ENCODE data around the gene KRT17.
"Not testable (repeated sequence)": the region's sequence is repeated elsewhere in the genome, so short reads cannot be mapped to it uniquely, and the experiment has no call there.

Gene KRT17

DNA sequence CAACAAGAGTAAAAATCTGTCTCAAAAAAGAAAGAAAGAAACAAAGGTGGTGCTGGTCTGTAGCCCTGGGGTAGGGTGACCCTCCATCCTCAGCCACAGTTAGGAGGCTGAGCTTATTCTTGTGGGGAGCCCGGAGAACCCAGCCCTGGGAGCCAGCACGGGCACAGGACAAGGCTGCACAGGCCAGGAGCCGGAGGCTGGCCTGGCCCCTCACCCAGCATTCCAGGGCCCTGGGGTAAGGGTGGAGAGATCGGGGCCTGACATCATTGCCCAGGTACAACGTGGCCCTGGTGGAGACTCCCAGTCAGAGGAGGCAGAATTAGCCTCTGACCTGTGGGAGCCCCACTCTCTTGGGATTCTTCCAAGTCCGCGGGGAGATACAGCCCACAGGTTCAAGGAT is 10.3 kb upstream of the KRT17 start:
- intact Hi-C loops (cut with micrococcal nuclease) = no loop called here
- H3K36me3 Mint-ChIP-seq (ENCODE audit: low read depth) = no peaks in the 10 kb centered on the region
- H3K4me1 Mint-ChIP-seq (ENCODE audit: low read depth) = peaks cover 46% of the 10 kb centered on the region
- peak overlapping the region; percentile 64 for H3K27ac Mint-ChIP-seq
- no peaks in the 10 kb centered on the region for H3K27me3 Mint-ChIP-seq
- no peak overlapping the region for H3K4me3 Mint-ChIP-seq
- no peaks in the 10 kb centered on the region for H3K9me3 Mint-ChIP-seq

DNA sequence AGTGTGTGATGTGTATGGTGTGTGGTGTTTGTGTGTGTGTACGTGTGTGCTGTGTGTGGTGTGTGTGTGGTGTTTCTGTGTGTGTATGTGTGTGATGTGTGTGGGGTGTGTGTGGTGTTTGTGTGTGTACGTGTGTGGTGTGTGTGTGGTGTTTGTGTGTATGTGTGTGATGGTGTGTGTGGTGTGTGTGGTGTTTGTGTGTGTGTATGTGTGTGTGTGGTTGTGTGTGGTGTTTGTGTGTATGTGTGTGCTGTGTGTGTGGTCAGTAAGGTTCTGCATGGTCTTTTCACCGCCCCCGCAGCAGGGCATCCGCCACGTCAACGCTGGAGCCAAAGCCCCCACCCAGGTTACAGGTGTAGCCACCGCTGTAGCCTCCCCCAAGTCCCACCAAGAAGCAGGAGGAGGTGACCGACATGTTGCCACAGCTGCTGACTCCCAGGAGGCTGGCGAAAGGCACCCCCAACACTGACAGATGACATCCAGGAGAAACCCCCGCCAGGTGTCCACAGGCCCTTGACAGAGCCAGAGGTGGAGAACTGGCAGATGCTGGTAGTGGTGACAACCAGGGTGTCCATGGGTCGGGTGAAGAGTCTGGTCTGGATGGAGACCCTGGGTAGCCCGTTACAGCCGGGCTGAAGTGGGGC is 9.3 kb upstream of the KRT17 start:
- Mint-ChIP-seq H3K27ac (no peak overlapping the region), H3K9me3 (no peaks in the 10 kb centered on the region), H3K4me3 (no peak overlapping the region), H3K27me3 (no peaks in the 10 kb centered on the region), H3K36me3 (ENCODE audit: low read depth) (no peaks in the 10 kb centered on the region), H3K4me1 (ENCODE audit: low read depth) (peaks cover 42% of the 10 kb centered on the region)
- intact Hi-C loops (cut with micrococcal nuclease) = no loop called here

DNA sequence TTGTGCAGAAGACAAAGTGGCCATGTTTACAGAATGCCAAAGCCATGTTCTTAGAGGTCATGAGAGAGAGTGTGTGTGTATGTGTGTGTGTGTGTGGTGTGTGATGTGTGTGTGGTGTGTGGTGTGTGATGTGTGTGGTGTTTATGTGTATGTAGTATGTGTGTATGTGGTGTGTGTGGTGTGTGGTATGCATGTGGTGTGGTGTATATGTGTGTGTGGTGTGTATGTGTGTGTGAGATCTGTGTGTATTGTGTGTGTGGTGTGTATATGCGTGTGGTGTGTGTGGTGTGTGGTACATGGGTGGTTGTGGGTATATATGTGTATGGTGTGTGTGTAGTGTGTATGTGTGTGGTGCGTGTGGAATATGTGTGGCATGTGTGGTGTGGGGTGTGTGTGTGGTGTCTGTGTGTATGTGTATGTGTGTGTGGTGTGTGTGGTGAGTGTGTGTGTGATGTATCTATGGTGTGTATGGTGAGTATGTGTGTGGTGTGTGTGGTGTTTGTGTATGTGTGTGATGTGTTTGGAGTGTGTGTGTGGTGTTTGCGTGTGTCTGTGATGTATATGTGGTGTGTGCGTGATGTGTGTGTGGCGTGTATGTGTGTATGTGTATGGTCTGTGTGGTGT is 8.2 kb upstream of the KRT17 start:
- H3K27ac Mint-ChIP-seq = no peak overlapping the region
- H3K4me1 Mint-ChIP-seq (ENCODE audit: low read depth) = peaks cover 33% of the 10 kb centered on the region
- no peaks in the 10 kb centered on the region for H3K9me3 Mint-ChIP-seq
- no peaks in the 10 kb centered on the region for H3K36me3 Mint-ChIP-seq (ENCODE audit: low read depth)
- H3K27me3 Mint-ChIP-seq = peaks cover 3% of the 10 kb centered on the region
- intact Hi-C loops (cut with micrococcal nuclease) = no loop called here
- H3K4me3 Mint-ChIP-seq = no peak overlapping the region

DNA sequence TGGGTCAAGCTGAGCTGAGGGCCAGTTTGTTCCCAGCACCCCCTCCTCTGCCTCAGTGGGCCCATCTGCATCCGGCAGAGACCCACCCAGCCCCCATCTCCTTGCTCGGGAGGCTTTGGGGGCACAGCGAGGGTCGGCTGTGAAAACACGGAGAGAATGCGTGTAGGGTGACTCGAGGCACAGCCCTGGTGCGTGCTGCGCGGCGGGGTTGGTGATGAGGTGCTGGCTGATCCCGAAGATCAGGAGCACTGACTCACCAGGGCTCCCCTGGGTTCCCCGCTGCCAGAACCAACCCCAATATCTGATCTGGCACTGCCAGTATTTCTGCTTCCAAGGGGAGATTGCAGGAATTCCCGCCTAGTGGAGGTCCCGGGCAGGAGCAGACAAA is 7.5 kb upstream of the KRT17 start:
- Mint-ChIP-seq H3K4me1 (ENCODE audit: low read depth) (peaks cover 35% of the 10 kb centered on the region), H3K36me3 (ENCODE audit: low read depth) (no peaks in the 10 kb centered on the region), H3K27ac (no peak overlapping the region), H3K27me3 (peaks cover 7% of the 10 kb centered on the region), H3K9me3 (no peaks in the 10 kb centered on the region), H3K4me3 (no peak overlapping the region)
- intact Hi-C loops (cut with micrococcal nuclease) = no loop called here

DNA sequence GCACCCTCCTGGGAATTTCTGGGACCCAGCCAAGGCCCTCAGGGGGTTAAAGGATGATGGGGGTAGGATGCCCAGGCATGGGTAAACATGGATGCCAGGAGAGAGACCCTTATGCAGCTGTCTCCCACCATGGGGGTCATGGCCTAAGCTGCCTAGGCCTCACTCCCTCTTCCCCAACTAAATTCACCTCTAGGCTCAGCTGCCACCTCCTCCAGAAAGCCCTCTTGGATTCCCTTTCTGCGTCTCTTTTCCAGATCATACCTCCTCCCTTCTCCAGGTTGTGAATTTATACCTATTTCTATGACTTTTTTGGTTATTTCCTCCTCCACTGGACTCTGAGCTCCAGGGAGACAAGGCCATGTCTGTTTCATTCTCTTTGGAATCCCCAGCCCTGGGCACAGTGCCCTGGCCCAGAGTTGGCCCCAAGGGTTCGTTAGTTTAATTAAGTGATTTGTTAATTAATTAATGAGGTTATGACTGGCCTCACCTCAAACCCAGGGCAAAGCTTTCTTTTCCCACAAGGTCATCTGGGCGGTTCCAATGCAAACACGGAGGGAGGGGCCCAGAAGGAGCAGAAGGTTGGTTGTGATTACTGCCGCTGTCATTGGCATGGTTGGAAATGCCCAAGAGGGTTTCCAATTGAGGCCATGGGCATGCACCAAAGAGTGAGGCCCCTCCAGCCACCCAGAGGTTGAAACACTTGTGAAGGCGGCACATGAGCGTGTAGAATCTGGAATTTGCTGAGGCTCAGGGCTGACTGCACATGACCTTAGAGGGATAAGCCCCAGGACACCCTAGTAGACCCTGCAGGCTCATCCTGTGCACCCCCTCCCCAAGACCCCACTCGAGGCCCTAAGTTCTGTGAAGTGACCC is 6.9 kb upstream of the KRT17 start:
- H3K27me3 Mint-ChIP-seq = peaks cover 7% of the 10 kb centered on the region

DNA sequence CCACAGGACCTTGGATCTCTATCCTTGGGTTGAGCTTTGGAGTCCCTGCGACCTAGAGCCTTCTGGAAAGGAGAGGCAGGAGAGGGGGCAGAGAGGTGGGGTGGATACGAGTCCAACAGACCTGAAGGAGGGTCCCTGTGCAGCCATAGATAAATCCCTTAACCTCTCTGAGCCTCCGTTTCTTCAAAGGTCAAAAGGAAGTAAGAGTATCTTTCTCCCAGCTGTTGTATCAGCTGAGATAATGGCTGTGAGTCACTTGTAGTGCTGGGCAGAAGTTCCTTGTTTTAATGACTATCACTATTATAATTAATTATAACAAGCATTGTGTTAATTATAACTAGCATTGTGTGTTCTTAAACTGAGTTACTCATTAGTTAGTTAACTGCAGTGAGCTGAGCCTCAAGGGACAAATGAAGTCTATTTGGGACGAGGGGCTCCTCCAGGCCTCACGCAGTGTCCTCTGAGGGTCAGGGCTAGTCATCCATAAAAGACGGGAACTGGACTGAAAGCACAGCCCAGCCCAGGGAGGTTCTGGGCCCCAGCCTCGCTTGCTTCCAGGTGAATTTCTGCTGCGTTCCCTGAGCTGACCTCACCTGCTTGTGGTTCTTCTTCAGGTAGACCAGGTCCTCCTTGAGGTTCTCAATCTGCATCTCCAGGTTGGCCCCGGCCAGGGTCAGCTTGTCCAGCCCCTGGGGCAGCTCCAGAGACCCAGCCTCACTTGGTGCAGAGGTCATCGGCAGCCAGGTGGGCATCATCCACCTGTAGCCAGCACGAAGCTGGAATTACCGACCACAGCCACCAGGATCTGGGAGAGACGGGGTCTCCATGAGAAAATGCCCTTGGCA is 5.7 kb upstream of the KRT17 start:
- Mint-ChIP-seq H3K9me3 (no peaks in the 10 kb centered on the region), H3K4me1 (ENCODE audit: low read depth) (peaks cover 37% of the 10 kb centered on the region), H3K27me3 (peaks cover 17% of the 10 kb centered on the region), H3K36me3 (ENCODE audit: low read depth) (no peaks in the 10 kb centered on the region), H3K4me3 (no peak overlapping the region), H3K27ac (no peak overlapping the region)
- intact Hi-C loops (cut with micrococcal nuclease) = no loop called here

More for the DNA sequence above, 6.9 kb upstream of the KRT17 start:
- no peaks in the 10 kb centered on the region for H3K9me3 Mint-ChIP-seq
- no peaks in the 10 kb centered on the region for H3K36me3 Mint-ChIP-seq (ENCODE audit: low read depth)
- H3K27ac Mint-ChIP-seq = peak overlapping the region; percentile 58
- peaks cover 37% of the 10 kb centered on the region for H3K4me1 Mint-ChIP-seq (ENCODE audit: low read depth)
- intact Hi-C loops (cut with micrococcal nuclease) = no loop called here
- no peak overlapping the region for H3K4me3 Mint-ChIP-seq

DNA sequence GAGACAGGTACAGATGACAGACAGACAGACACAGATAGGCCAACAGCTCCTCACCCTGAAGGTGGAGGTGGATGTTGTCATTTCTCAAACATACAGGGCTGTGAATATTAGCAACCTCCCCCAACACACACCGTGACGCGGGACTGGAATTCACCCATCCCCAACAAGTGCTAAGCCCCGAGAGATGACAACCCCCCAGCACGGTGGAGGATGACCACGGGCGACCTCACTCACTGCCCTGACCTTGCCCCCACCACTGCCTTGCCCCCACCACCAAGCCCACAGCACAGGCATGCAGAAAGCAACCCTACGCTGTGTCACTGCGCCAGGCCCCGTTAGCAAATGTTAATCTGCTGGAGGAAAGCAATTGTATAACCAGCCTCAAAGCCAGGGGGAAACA is 4.9 kb upstream of the KRT17 start:
- peaks cover 38% of the 10 kb centered on the region for H3K4me1 Mint-ChIP-seq (ENCODE audit: low read depth)
- H3K27me3 Mint-ChIP-seq = peaks cover 23% of the 10 kb centered on the region
- H3K27ac Mint-ChIP-seq = no peak overlapping the region
- no peak overlapping the region for H3K4me3 Mint-ChIP-seq
- no peaks in the 10 kb centered on the region for H3K36me3 Mint-ChIP-seq (ENCODE audit: low read depth)
- intact Hi-C loops (cut with micrococcal nuclease) = no loop called here
- no peaks in the 10 kb centered on the region for H3K9me3 Mint-ChIP-seq

DNA sequence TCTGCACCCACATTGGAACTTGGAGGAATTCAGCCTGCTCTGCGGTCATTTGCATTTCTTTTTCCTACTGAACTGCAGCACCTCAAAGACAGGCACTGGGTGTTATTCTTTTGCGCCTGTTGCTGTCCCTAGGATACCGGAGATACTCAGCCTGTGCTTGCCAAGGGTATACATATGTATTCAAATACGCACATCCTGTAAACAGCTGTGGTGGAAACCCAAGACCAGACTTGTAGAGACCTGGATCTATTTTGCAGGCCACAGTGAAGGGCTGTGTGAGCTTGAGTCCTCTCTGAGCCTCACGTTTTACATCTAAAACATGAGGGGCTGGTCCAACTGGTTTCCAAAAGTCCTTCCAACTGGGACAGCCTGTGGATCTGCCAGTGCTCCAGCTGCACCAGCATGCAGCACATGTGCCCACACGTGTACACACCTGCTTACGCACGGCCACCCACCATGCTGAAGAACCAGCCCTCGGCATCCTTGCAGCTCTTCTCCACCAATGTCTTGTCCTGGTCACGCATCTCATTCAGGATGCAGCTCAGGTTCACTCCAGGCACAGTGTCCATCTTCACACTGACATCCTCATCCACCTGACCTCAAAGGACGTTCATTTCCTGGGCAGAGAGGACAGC is 4.4 kb upstream of the KRT17 start:
- H3K27ac Mint-ChIP-seq; H3K9me3 Mint-ChIP-seq; H3K36me3 Mint-ChIP-seq (ENCODE audit: low read depth); intact Hi-C loops (cut with micrococcal nuclease); H3K4me3 Mint-ChIP-seq: not testable (repeated sequence)
- Mint-ChIP-seq H3K27me3 (peaks cover 27% of the 10 kb centered on the region), H3K4me1 (ENCODE audit: low read depth) (peaks cover 43% of the 10 kb centered on the region)

DNA sequence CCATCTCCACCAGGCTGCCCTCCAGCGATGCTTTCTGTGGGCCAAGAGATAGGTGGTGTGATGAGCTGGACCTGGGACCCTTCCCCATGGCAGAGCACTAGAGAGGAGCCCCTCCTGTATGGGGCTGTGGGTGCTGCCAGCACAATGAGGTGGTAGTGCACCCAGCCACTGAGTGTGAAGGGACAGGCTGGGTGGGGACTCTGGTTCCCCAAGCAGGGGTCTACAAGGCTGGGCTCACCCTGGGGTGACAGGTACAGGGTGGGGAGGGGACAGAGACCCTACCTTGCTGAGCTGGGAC is 3.6 kb upstream of the KRT17 start:
- H3K27me3 Mint-ChIP-seq = peaks cover 30% of the 10 kb centered on the region
- H3K4me3 Mint-ChIP-seq; intact Hi-C loops (cut with micrococcal nuclease); H3K27ac Mint-ChIP-seq; H3K36me3 Mint-ChIP-seq (ENCODE audit: low read depth); H3K9me3 Mint-ChIP-seq: not testable (repeated sequence)
- H3K4me1 Mint-ChIP-seq (ENCODE audit: low read depth) = peaks cover 50% of the 10 kb centered on the region

DNA sequence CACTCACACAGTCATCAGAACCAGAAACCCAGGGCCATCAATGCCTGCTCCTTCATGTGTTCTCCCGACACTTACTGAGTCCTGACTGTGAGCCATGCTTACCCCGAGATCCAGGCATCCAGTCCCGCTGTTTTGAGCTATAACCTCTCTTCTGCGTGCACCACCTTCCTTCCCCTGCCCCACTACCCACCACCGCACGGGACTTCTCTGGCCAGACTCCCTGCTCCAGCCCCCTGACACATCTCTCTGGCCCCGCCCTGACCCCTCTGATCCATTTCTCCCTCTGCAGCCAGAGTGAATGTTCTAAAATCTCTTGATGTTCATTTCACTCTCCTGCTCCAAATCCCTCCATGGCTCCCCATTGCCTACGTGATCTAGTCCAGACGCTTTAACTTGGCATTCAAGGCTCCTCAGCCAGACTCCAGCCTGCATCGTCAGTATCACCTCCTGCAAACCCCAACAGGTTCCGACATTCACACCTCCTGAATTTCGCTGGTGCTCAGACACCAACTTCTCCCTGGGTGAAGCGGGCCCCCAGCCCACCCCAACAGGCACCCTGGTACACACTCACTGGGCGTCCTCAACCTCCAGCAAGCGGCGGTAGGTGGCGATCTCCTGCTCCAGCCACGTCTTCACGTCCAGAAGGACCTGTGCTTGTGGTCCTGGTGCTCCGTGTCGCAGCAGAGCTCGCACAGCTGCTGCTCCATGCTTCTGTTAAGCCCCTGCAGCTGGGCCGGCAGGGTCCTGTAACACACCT is 3.1 kb upstream of the KRT17 start:
- no peaks in the 10 kb centered on the region for H3K9me3 Mint-ChIP-seq
- no peaks in the 10 kb centered on the region for H3K36me3 Mint-ChIP-seq (ENCODE audit: low read depth)
- H3K4me1 Mint-ChIP-seq (ENCODE audit: low read depth) = peaks cover 55% of the 10 kb centered on the region
- peak overlapping the region; percentile 6 for H3K27ac Mint-ChIP-seq
- peaks cover 32% of the 10 kb centered on the region for H3K27me3 Mint-ChIP-seq
- intact Hi-C loops (cut with micrococcal nuclease) = no loop called here
- H3K4me3 Mint-ChIP-seq = no peak overlapping the region

DNA sequence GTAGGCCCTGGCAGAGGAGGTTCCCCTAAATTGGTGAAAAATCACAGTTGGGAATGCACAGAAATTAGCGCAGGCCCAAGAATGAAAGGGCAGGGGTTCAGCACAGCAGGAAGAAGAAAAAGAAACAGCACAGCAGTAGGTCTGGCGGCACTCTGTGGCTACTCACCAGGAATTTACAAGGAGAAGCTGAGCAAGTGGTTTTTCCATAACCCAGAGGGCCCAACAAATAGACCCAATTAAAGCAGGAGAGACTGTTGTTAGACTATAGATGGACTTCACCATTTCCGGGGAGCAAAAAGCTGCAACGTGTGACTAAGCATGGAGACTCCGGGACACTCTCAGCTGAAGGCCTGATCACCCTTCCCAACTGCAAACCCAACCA is 2.5 kb upstream of the KRT17 start:
- H3K4me3 Mint-ChIP-seq; H3K36me3 Mint-ChIP-seq (ENCODE audit: low read depth); intact Hi-C loops (cut with micrococcal nuclease); H3K9me3 Mint-ChIP-seq: not testable (repeated sequence)
- H3K27me3 Mint-ChIP-seq = peaks cover 36% of the 10 kb centered on the region
- H3K27ac Mint-ChIP-seq = peak overlapping the region; percentile 6
- peaks cover 59% of the 10 kb centered on the region for H3K4me1 Mint-ChIP-seq (ENCODE audit: low read depth)

DNA sequence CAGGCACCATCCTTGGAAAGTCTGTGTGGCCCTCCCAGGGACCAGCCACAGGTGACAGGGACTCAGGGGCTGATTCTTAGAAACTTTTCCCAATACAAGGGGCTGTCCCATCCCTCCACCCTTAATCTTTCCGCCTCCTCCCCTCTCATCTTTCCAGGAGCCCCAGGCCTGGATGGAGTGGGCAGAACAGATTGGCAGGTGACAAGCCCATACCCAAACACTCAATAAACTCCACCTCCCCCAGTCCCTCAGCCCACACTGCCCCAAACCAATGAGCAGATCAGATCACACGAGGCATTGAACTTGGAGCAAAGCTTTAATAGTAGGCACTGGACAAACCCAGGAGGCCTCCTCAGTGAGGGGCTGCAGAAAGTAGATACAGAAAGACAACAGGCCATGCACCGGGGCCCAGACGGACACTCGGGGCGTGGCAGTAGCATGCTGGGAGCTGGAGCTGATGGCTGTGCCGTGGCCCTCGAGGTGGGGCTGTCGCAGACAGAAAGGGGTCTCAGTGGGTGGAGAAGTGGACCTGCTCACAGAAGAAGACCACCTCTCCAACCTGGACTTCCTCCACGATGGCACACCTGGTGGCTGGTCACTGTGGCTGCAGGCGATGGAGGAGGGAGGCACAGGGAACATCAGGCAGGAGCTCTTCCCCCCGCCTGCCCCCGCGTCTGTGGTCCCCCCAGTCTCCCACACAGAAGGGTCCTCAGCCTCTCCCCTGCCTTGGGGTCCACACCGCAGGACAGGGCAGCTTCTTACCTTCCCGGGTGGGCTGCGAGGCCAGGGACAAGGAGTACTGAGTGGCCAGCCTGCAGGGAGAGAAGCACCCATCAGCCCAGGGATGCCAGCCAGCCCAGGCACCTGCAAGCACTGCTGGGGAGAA is 1.9 kb upstream of the KRT17 start:
- H3K27ac Mint-ChIP-seq = peak overlapping the region; percentile 71
- intact Hi-C loops (cut with micrococcal nuclease); H3K36me3 Mint-ChIP-seq (ENCODE audit: low read depth); H3K4me3 Mint-ChIP-seq; H3K9me3 Mint-ChIP-seq: not testable (repeated sequence)
- H3K27me3 Mint-ChIP-seq = peaks cover 36% of the 10 kb centered on the region
- H3K4me1 Mint-ChIP-seq (ENCODE audit: low read depth) = peaks cover 58% of the 10 kb centered on the region

All from dendritic cell treated with granulocyte-macrophage colony-stimulating factor and Interleukin-4, amounts not matched to agents 40 ng/mL and 50 ng/mL, for 4 days (primary cell).